GM12878 (cell line): ENCODE data around the gene SLC25A26. TPM values are rescaled to one million over a fixed set of nuclear protein-coding genes. Genes with fewer than 3 reads are reported as not detected.

Experiments
- ATAC-seq: fragments of 200-7000 bp; cut with Tn5 transposase; 3 replicates; pipeline ENCODE4 v1.9.1; 2020; ENCODE audit warnings: mild to moderate bottlenecking, moderate library complexity
- BruUV-seq: library from RNA; stranded (reverse); fragments of 400-500 nt; replicated peaks from 2 replicates; lab custom pipeline; 2021; lab: Mats Ljungman, UMichigan
- CTCF ChIA-PET: fragments of 300-600 bp; sonication (Branson Sonifier 250); formaldehyde crosslinking; extraction: SDS; loops from one replicate; lab custom pipeline; 2021; ENCODE audit warnings: inconsistent platforms; lab: Yijun Ruan, JAX
- POLR2A ChIA-PET: fragments of 350-600 bp; formaldehyde crosslinking; extraction: SDS; loops from one replicate; lab custom pipeline; 2021; ENCODE audit warnings: inconsistent platforms; lab: Charles Lee
- RAD21 ChIA-PET: fragments of 300-600 bp; sonication (Branson Sonifier 250); formaldehyde crosslinking; loops from one replicate; lab custom pipeline; 2023; ENCODE audit warnings: antibody characterized with exemption; ENCODE audit not compliant: unreplicated experiment; lab: Charles Lee
- SMC1A ChIA-PET: fragments of 300-600 bp; sonication (Branson Sonifier 250); formaldehyde crosslinking; loops from one replicate; lab custom pipeline; 2023; ENCODE audit not compliant: unreplicated experiment, uncharacterized antibody; lab: Charles Lee
- DNase-seq: peaks from one replicate; pipeline ENCODE4 v3.0.0-alpha.2; 2011; ENCODE audit warnings: low read depth, low spot score
- FAIRE-seq: peaks from 3 replicates; lab custom pipeline; 2011; peaks lifted over from hg19 to GRCh38; lab: Jason Lieb, UNC
- H2AFZ ChIP-seq: 2 replicates; pipeline ENCODE4 v1.6.0; 2011; ENCODE audit warnings: low read depth, low read length, control low read depth; ENCODE audit not compliant: control insufficient read depth
- H3K27ac ChIP-seq: 2 replicates; pipeline ENCODE4 v1.5.1; 2011; ENCODE audit warnings: control low read depth; ENCODE audit not compliant: control insufficient read depth, insufficient read depth
- H3K27me3 ChIP-seq, 2 experiments: replicated peaks in 1 of 2; 2 replicates each; pipeline versions ENCODE4 v1.6.0 to v1.6.1; 2011; ENCODE audit warnings: low read length in 1 of 2; ENCODE audit not compliant: control insufficient read depth in 2 of 2, insufficient read depth in 2 of 2
- H3K36me3 ChIP-seq, 2 experiments: 2 replicates each; pipeline ENCODE4 v1.5.1; 2011; ENCODE audit warnings: low read length in 1 of 2; ENCODE audit not compliant: control insufficient read depth in 2 of 2, insufficient read depth in 2 of 2
- H3K4me1 ChIP-seq: 2 replicates; pipeline ENCODE4 v1.6.1; 2011; ENCODE audit warnings: mild to moderate bottlenecking, low read length, moderate library complexity, mixed read lengths; ENCODE audit not compliant: control insufficient read depth, insufficient read depth
- H3K4me2 ChIP-seq: 2 replicates; pipeline ENCODE4 v1.6.0; 2011; ENCODE audit warnings: control low read depth; ENCODE audit not compliant: control insufficient read depth, insufficient read depth
- H3K4me3 ChIP-seq: fragments of 200-600 bp; sonication (generic); 2 replicates; pipeline ENCODE4 v1.5.1; 2016
- H3K79me2 ChIP-seq: 2 replicates; pipeline ENCODE4 v1.6.0; 2011; ENCODE audit warnings: low read length; ENCODE audit not compliant: control insufficient read depth, insufficient read depth
- H3K9ac ChIP-seq: 2 replicates; pipeline ENCODE4 v1.8.0; 2011; ENCODE audit warnings: low read length, control low read depth, mixed read lengths; ENCODE audit not compliant: control insufficient read depth, insufficient read depth
- H3K9me3 ChIP-seq: replicated peaks from 3 replicates; pipeline ENCODE4 v1.5.1; 2011; ENCODE audit warnings: mild to moderate bottlenecking, low read length; ENCODE audit not compliant: control insufficient read depth, insufficient read depth
- H4K20me1 ChIP-seq: 2 replicates; pipeline ENCODE4 v1.6.0; 2011; ENCODE audit not compliant: control insufficient read depth, insufficient read depth
- ATF7 ChIP-seq: fragments of 450-650 bp; IDR thresholded peaks from 2 replicates; pipeline ENCODE4 v1.6.1; 2016; ENCODE audit warnings: low read depth, mild to moderate bottlenecking
- ELK1 ChIP-seq: IDR thresholded peaks from 2 replicates; pipeline ENCODE4 v1.6.1; 2012; ENCODE audit warnings: low read depth, low read length, improper control_type of control experiment
- ETV6 ChIP-seq, 2 experiments: fragments of 450-650 bp in 1 of 2; IDR thresholded peaks in 1 of 2; conservative IDR thresholded peaks in 1 of 2; 2 replicates each; pipeline ENCODE4 v1.6.1; 2014; ENCODE audit warnings: antibody characterized with exemption in 1 of 2, borderline replicate concordance in 1 of 2, low read depth in 1 of 2, mild to moderate bottlenecking in 1 of 2, moderate library complexity in 1 of 2
- FOXM1 ChIP-seq: IDR thresholded peaks from 2 replicates; pipeline ENCODE4 v1.6.1; 2012; ENCODE audit warnings: low read depth, mild to moderate bottlenecking, inconsistent platforms, low read length, moderate library complexity
- MEF2B ChIP-seq: fragments of 450-650 bp; IDR thresholded peaks from 2 replicates; pipeline ENCODE4 v1.6.1; 2018; ENCODE audit warnings: mild to moderate bottlenecking, moderate library complexity; ENCODE audit not compliant: partially characterized antibody, poor library complexity, severe bottlenecking
- MTA3 ChIP-seq: IDR thresholded peaks from 2 replicates; pipeline ENCODE4 v1.6.1; 2012; ENCODE audit warnings: low read length, inconsistent platforms, borderline replicate concordance
- PAX8 ChIP-seq: fragments of 450-650 bp; IDR thresholded peaks from 2 replicates; pipeline ENCODE4 v1.6.1; 2017; ENCODE audit warnings: mild to moderate bottlenecking, moderate library complexity
- PRDM15 ChIP-seq: fragments of 450-650 bp; formaldehyde crosslinking; IDR thresholded peaks from 2 replicates; pipeline ENCODE4 v1.4.0; 2020; ENCODE audit warnings: mild to moderate bottlenecking, moderate library complexity
- RAD21 ChIP-seq: IDR thresholded peaks from 2 replicates; pipeline ENCODE4 v1.6.1; 2011; ENCODE audit warnings: mild to moderate bottlenecking, low read depth, low read length, moderate library complexity; ENCODE audit not compliant: insufficient read depth
- RBBP5 ChIP-seq: fragments of 200-600 bp; sonication (generic); conservative IDR thresholded peaks from 2 replicates; pipeline ENCODE4 v1.6.1; 2016
- RELA ChIP-seq: fragments of 450-650 bp; IDR thresholded peaks from 2 replicates; pipeline ENCODE4 v1.8.0; 2014; ENCODE audit warnings: borderline replicate concordance; ENCODE audit not compliant: partially characterized antibody
- SREBF1 ChIP-seq: IDR thresholded peaks from 2 replicates; pipeline ENCODE4 v1.6.1; 2012; ENCODE audit warnings: mild to moderate bottlenecking, low read length
- TCF7 ChIP-seq: IDR thresholded peaks from 2 replicates; pipeline ENCODE4 v1.6.1; 2014; ENCODE audit warnings: antibody characterized with exemption, borderline replicate concordance
- ZBTB4 ChIP-seq: fragments of 450-650 bp; formaldehyde crosslinking; IDR thresholded peaks from 2 replicates; pipeline ENCODE4 v1.4.0; 2022; ENCODE audit warnings: mild to moderate bottlenecking, moderate library complexity
- ZNF384 ChIP-seq: IDR thresholded peaks from 2 replicates; pipeline ENCODE4 v1.6.1; 2012; ENCODE audit warnings: low read depth, mild to moderate bottlenecking, low read length, improper control_type of control experiment, borderline replicate concordance
- ZNF622 ChIP-seq: fragments of 450-650 bp; IDR thresholded peaks from 2 replicates; pipeline ENCODE4 v1.6.1; 2017; ENCODE audit warnings: mild to moderate bottlenecking, inconsistent platforms
- WGBS: methylation state at CpG from one replicate; pipeline ENCODE4 v1.1.6; 2016; ENCODE audit warnings: low lambda C conversion rate; ENCODE audit not compliant: insufficient replicate concordance, insufficient coverage; ENCODE audit errors: missing lambda C conversion rate; 5-methylcytosine and 5-hydroxymethylcytosine counted together
- in situ Hi-C: fragments of 300-500 bp; cut with MboI; formaldehyde crosslinking; loops from 9 replicates; pipeline ENCODE4 v1.14.3; 2018; ENCODE audit warnings: mixed read lengths
- intact Hi-C: fragments of 100-400 bp; cut with micrococcal nuclease; formaldehyde crosslinking; loops from one replicate; pipeline ENCODE4 v1.14.2; 2022; ENCODE audit not compliant: unreplicated experiment
- polyA plus RNA-seq, 11 experiments: library from polyadenylated mRNA; depleted of rRNA in 4 of 11; unstranded in 6 of 11; stranded (reverse) in 5 of 11; fragments of >200 nt; fragmentation: Nextera tagmentation in 4 of 11; fragmentation: Illumina TruSeq in 1 of 11; extraction: Ambion mirVana in 4 of 11; extraction: Trizol in 1 of 11; gene quantifications; 1 replicate in 1 of 11; 2 replicates in 10 of 11; pipeline versions ENCODE4 v1.2.1 to v1.2.3, GENCODE V29; 2011 to 2016; ENCODE audit warnings: inconsistent platforms in 2 of 11, missing spikeins in 2 of 11, low read depth in 1 of 11
- total RNA-seq, 4 experiments: library from RNA; depleted of rRNA in 3 of 4; stranded (reverse); fragments of >200 nt in 3 of 4; fragmentation: Illumina TruSeq in 1 of 4; extraction: Trizol in 1 of 4; gene quantifications; 2 replicates each; pipeline versions ENCODE4 v1.2.1 to v1.2.3, GENCODE V29; 2013 to 2021

Gene SLC25A26
- total and polyA plus RNA-seq, 10 of the 15 experiments (the other 5 are each of a cell fraction or from before 2014, with no cell fraction given): 14.6 to 49.7 (median 24.9) TPM

- Histone ChIP-seq H2AFZ (no peak overlapping the region), H3K4me2 (no peak overlapping the region), H3K4me3 (no peak overlapping the region), H3K36me3 (no peaks in the 10 kb centered on the region), H3K79me2 (no peaks in the 10 kb centered on the region), H3K27me3 (no peaks in the 10 kb centered on the region), H3K9me3 (no peaks in the 10 kb centered on the region), H4K20me1 (no peaks in the 10 kb centered on the region), H3K9ac (no peak overlapping the region), H3K27ac (no peak overlapping the region), H3K4me1 (no peaks in the 10 kb centered on the region)
- 97% methylated on average over 3 of the region's 3 CpGs for WGBS
- SMC1A ChIA-PET: interaction anchor here (1.4 kb wide), 1 partner anchor 108 kb away, joined by 3 read pairs; no protein-coding TSS in a partner anchor
- RAD21 ChIA-PET: no interaction called here
- DNase-seq: no peak
- no peak for FAIRE-seq
- BruUV-seq: no TSS peak
- ATAC-seq: no peak
- intact Hi-C loops (no loop called here), in situ Hi-C loops (no loop called here)
- CTCF ChIA-PET: interaction anchor here (1.1 to 1.3 kb wide), 2 partner anchors 85 to 459 kb away, joined by 3 read pairs; no protein-coding TSS in a partner anchor
- POLR2A ChIA-PET: no interaction called here
- no peak for TF ChIP-seq ZBTB4
- no peak for TF ChIP-seq SREBF1
- TF ChIP-seq RELA: no peak
- TF ChIP-seq PRDM15 (CRISPR knock-in tag): no peak
- no peak for TF ChIP-seq PAX8
- no peak for TF ChIP-seq ATF7
- no peak for TF ChIP-seq MTA3
- no peak for TF ChIP-seq ZNF384
- TF ChIP-seq ZNF622: no peak
- TF ChIP-seq MEF2B: no peak
- no peak for TF ChIP-seq RAD21
- TF ChIP-seq ELK1: no peak
- no peak for TF ChIP-seq RBBP5
- TF ChIP-seq TCF7: no peak
- no peak for TF ChIP-seq FOXM1
- no peak for TF ChIP-seq ETV6 (conservative IDR thresholded peaks at IDR 0.05 in 1 of 2, IDR thresholded peaks at IDR 0.05 in 1 of 2; ENCODE audit: borderline replicate concordance in 1 of 2, low read depth in 1 of 2)
Observed at GRCh38 chr3:66362541-66362941, 141.7 kb downstream of the SLC25A26 start.
